GM10248 (cell line): ENCODE measurements around the gene PUM2.
"Not testable (repeated sequence)": the region's sequence is repeated elsewhere in the genome, so short reads cannot be mapped to it uniquely, and the experiment has no call there.

Source experiments
- CTCF ChIA-PET: fragments of 300-600 bp; sonication (Branson Sonifier 250); formaldehyde crosslinking; extraction: SDS; loops from one replicate; lab custom pipeline; 2021; ENCODE audit warnings: antibody characterized with exemption; lab: Yijun Ruan, JAX
- POLR2A ChIA-PET: fragments of 350-650 bp; sonication (Branson Sonifier 250); formaldehyde crosslinking; extraction: SDS; loops from one replicate; lab custom pipeline; 2020; ENCODE audit warnings: antibody characterized with exemption; lab: Yijun Ruan, JAX
- DNase-seq: peaks from one replicate; pipeline ENCODE4 v3.0.0; 2012; ENCODE audit errors: extremely low spot score
- TF ChIP-seq, protein P1 (sequence below): IDR thresholded peaks from 2 replicates; pipeline ENCODE4 v1.5.1; 2012; ENCODE audit warnings: mild to moderate bottlenecking, low read depth; ENCODE audit errors: extremely low read depth, missing control alignments, control extremely low read depth

The PUM2 gene

DNA sequence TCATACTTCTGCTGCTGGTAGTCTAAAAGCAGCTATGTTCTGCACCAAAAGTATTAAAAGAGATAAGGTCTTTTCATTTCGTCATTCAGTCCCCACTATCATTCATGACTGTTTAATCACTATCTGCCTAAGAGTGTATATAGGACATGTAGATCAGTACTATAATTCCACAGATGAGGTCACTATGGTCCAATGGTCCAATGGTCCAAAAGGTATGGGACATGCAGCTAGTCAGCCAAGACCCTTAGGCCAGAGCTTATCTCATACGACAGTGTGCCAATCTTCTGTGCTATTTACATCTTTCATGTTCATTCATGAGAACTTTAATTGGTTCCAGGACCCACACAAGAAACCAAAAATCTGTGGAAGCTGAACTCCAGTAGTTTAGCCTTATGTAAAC is 83.1 kb downstream of the PUM2 start:
- TF ChIP-seq, protein P1, sequence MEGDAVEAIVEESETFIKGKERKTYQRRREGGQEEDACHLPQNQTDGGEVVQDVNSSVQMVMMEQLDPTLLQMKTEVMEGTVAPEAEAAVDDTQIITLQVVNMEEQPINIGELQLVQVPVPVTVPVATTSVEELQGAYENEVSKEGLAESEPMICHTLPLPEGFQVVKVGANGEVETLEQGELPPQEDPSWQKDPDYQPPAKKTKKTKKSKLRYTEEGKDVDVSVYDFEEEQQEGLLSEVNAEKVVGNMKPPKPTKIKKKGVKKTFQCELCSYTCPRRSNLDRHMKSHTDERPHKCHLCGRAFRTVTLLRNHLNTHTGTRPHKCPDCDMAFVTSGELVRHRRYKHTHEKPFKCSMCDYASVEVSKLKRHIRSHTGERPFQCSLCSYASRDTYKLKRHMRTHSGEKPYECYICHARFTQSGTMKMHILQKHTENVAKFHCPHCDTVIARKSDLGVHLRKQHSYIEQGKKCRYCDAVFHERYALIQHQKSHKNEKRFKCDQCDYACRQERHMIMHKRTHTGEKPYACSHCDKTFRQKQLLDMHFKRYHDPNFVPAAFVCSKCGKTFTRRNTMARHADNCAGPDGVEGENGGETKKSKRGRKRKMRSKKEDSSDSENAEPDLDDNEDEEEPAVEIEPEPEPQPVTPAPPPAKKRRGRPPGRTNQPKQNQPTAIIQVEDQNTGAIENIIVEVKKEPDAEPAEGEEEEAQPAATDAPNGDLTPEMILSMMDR, result no peak
- DNase-seq, result no peak
- ChIA-PET CTCF (no interaction called here), POLR2A (no interaction called here)

DNA sequence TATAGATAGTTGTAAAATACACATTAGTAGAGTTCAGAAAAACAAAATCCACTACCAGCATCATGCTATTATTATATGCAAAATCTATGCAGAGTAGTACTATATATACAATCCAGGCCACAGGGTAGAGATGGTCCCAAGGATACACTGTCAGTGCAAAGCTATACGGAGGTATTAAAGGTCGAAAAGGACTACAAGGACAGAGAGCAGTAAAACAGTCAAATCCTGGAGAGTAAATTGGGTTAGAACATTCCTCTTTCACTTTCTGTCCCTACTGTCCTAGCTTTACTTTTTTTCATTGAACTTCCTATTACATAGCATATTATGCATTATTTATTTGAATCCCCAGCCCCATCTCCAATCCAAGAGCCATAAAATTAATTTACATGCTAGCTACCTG is 86.0 kb downstream of the PUM2 start:
- CTCF ChIA-PET, result interaction anchor here (1.1 to 2.4 kb wide), 2 partner anchors 20 to 22 kb away, joined by 3 to 9 read pairs; no protein-coding TSS in a partner anchor
- POLR2A ChIA-PET, result no interaction called here
- DNase-seq, result no peak
- TF ChIP-seq, protein P1, result no peak

DNA sequence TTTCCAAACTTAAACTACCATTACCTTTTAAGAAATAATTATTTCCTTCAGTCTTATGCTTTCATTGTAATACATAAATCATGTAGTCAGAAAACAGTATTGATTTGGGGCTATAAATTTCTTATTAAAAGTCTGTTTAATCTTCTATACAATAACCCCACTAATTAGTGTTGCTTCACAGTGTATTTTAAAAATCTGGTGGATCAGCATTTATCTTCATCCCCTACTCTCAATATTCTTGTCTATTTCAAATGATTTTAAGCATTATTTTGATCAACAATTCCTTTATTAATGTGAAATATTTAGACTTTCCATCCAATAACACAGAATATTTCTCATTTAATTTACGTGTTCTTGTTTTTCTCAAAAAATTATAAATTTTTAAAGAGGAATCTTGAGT is 93.2 kb downstream of the PUM2 start:
- TF ChIP-seq, protein P1, result no peak
- DNase-seq, result no peak
- ChIA-PET POLR2A (no interaction called here), CTCF (no interaction called here)

DNA sequence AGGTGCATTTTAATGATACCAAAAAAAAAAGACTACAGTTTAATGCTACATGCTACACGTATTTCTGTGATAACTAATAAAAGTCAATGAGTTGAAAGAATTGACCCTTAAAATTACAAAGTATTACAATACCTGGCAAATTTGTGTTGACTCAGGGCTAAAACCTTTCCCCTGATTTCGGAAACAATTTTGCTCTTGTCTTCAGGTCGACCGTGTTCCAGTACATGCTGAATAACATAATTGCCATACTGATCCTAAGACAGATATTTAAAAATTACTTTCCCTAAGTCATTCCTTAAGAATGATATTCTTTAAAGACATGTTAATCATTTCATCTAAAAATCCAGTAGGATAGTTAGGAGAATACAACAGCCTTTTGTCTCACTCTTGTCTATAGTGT is 95.9 kb downstream of the PUM2 start:
- POLR2A ChIA-PET, result no interaction called here
- TF ChIP-seq, protein P1, result no peak
- CTCF ChIA-PET, result interaction anchor here (1.1 kb wide), 1 partner anchor 12 kb away, joined by 3 read pairs; no protein-coding TSS in a partner anchor
- no peak for DNase-seq

DNA sequence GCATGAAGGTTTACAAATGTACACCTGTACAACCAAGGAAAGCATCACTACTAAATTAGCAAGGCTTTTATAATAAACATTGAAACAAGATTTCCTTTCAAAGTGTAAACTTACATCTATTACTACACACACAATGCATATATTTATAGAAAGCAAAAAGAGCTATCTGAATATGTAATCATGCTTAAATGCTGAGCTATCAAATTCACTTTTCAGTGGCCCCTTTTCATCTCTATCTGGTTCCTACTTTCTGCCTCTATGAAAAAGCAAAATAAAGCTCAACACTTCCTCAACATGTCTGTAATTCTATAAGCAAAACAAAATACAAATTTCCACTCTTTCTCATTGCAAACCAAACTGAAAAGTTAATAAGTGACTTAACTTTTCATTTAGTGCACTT is 100.2 kb downstream of the PUM2 start:
- ChIA-PET CTCF (interaction anchor here (1.0 to 1.4 kb wide), 5 partner anchors 9 to 76 kb away, joined by 3 to 6 read pairs (median 3); partner anchors contain the start of gene SDC1), POLR2A (no interaction called here)
- no peak for DNase-seq
- TF ChIP-seq, protein P1, result no peak

DNA sequence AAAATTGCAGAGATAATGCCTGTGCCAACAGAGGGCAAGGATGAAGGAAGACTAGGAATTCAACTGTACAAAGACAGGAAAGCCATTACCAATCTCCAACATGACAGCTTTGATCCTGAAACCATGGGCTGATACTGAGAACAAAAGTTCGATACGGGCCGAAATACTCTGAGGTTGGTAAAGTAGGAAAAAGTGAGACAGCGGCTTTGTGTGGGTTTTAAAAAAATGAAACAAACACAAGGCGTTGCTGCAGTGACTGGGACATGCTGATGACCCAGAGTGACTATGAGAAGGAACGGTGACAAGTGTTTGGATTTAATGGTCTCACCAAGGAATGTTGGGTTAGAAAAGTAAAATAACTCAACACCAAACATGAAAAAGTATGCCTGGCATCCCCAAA is 101.5 kb downstream of the PUM2 start:
- no peak for DNase-seq
- TF ChIP-seq, protein P1, result no peak
- ChIA-PET POLR2A (no interaction called here), CTCF (no interaction called here)

DNA sequence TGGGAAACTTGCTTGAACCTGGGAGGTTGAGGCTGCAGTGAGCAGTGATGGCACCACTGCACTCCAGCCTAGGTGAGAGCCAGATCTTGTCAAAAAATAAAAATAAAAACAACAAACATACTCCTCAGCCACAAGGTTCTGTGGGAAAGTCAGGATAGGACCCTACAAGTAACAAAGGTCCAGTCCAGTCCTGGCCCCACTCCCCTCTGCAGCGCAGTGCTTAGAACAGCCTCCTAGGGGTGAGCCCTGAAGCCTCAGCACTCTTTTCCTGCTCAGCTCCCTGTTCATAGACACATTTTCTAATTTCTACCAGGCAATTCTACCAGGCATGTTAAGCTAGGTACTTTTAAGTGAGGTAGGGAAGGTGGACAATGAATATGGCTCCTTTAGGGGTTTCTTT is 103.6 kb downstream of the PUM2 start:
- no peak for DNase-seq
- TF ChIP-seq, protein P1, result no peak
- CTCF ChIA-PET, result interaction anchor here (0.7 to 1.7 kb wide), 4 partner anchors 8 to 232 kb away, joined by 3 to 5 read pairs (median 3); partner anchors contain the start of gene SDC1
- POLR2A ChIA-PET, result no interaction called here

DNA sequence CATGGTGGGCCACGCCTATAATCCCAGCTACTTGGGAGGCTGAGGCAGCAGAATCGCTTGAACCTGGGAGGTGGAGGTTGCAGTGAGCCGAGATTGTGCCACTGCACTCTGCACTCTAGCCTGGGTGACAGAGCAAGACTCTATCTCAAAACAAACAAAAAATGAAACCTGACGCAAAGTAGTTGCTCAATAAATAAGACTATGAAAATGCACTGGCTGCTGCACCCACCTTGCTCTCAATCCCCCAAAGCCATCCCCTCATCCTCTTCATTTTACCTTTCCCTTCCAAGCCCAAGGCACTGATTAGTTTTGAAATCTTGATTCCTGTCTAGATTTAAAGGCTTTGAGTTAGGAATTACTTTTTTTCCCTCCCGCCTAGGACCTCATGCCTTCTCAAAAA is 107.0 kb downstream of the PUM2 start:
- CTCF ChIA-PET, result interaction anchor here (0.7 to 5.5 kb wide), 7 partner anchors 11 to 54 kb away, joined by 3 to 29 read pairs (median 3); partner anchors contain the start of gene SDC1
- DNase-seq, POLR2A ChIA-PET: not testable (repeated sequence)
